NCI-H146 treated with DMSO at 0.1 percent for 48 hours (cell line): ENCODE measurements around the gene TP53TG5.
A peak's percentile ranks its signal among the peaks of the same experiment; 100 is the strongest.

Experiments
- DNase-seq: peaks from one replicate; lab custom pipeline; 2025; ENCODE audit not compliant: unreplicated experiment; lab: John Stamatoyannopoulos, UW

Gene TP53TG5

DNA sequence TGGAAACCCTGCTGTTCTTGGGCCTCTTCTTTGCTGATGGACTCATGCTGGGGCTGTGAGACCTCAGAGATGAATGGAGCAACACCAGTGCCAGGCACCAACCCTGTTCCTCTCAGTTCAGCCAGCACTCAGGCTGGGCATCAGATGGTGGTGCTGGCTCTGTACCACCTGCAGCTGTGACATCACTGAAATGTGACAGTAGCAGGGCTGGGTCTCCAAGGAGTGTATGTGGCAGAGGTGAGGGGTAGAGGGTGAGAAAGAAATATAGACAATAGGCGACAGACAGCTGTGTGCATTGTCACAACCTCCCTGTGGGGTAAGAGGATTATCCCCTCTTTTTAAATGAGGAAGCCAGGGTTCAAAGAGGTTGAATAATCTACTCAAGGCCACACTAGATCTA, at the start of gene TP53TG5:
Gene TP53TG5 (minus strand): TSS at position 135 of the 400 bp plus-strand sequence. CDS start 89 bp downstream, at position 46.
- no peak for DNase-seq

- no peak for DNase-seq
Observed at GRCh38 chr20:45427236-45428149, 49.4 kb upstream of the TP53TG5 start.

DNA sequence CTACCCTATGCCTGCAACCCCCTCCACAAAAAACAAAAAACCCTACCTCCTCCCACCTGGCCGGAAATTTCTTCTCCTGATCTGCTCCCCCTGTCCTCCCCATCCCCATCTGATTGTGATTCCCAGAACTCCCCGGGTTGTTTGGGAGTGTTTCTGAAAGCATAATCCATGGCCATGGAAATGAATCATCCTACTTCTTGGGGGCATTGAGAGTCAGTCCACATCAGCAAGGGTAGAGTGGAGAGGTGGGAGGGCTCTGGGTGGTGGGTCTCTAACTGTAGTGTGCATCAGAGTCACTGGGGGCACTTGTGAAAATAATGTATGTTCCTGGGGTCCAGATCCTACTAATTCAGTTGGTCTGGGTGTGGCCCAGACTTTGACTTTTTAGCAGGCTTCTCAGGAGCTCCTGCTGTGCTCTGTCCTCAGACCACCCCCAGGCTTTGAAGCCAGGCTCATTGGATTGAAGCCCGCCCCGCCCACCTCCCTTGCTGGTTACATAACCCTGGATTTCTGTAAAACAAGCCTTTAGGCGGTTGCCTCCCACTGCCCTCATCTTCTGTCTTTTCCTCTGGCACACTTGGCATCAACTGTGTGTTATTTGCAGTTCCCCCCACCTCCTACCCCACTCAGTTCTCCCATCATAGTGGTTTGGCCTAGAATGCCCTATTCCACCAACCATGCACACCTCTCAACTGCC, 48.3 kb upstream of the TP53TG5 start:
- DNase-seq = no peak

- DNase-seq = no peak
Observed at GRCh38 chr20:45425561-45425960, 47.4 kb upstream of the TP53TG5 start.

DNA sequence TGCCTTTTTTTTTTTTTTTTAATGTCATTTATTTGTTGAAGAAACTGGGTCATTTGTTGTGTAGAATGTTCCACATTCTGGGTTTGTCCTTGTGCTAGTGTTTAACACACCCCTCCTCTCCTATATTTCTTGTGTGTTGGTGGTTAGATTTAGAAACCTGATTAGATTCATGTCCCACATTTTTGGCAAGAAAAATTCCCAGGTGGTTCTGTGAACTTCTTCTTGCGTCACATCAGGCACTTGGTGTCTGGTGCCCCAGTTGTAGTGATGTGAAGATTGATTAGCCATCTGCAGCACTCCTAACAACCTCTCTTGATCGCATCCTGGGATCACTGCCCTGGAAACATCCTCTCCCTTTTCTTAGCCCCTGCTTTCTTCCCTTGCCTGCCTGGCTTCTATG, 45.6 kb upstream of the TP53TG5 start:
- DNase-seq = no peak

- no peak for DNase-seq
Observed at GRCh38 chr20:45420125-45420524, 42.0 kb upstream of the TP53TG5 start.

DNA sequence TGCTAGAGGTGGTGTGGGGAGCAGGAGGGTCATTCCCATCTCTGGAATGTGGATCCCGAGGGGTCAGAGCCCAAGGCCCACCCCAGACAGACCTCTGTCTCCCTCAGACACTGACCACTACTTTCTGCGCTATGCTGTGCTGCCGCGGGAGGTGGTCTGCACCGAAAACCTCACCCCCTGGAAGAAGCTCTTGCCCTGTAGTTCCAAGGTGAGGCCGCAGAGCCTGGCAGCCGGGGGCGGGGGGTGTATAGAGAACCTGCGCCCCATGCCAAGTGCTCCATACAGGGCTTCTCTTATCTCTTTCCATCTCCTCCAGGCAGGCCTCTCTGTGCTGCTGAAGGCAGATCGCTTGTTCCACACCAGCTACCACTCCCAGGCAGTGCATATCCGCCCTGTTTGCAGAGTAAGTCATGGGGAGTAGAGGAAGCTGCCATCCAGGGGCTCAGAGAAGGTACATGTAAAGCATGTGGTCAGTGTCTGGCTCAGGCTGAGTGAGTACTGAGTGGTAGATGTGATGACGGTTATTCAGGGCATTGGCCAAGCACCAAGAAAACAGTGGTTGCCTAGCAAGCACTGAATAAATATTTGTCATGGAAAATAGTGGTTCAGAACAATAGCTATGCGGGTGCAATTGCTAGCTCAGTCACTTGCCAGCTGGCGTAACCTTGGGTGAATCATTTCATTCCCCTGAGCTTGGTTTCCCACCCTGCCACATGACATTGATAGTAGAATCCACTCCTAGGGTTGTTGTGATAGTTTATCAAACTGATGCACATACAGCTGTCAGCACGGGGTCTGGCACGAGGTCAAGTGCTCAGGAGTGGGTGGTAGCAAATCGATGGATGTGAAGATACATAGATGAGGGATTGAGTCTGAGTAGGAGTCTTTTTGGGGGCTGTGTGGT, 41.3 kb upstream of the TP53TG5 start:
- peak; percentile 97 for DNase-seq

GRCh38 chr20:45416917-45417316, 38.8 kb upstream of the TP53TG5 start:
- no peak for DNase-seq

DNA sequence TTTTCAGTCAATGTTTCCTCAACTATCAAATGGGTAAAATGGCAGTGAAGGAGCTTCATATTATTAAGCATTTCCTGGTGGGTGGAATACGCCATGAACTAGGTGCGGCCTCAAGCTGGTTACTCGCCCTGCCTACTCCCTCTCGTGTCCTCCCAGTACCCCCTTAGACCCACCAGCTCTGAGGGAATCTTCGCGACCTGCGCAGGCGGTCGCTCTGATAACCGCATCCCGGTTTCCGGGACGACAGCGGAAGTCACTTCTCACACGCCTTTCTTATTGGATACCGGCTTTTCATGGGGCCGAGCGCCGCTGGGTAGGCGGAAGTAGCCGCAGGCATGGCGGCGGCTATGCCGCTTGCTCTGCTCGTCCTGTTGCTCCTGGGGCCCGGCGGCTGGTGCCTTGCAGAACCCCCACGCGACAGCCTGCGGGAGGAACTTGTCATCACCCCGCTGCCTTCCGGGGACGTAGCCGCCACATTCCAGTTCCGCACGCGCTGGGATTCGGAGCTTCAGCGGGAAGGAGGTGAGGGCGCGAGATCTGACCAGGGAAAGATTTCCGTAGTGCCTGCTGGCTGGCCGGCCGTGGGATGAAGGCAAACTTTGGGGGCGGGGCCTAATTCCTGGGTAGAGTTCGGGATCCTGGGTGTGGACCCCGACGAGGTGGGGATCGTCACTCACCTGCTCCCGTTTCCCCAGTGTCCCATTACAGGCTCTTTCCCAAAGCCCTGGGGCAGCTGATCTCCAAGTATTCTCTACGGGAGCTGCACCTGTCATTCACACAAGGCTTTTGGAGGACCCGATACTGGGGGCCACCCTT, 37.9 kb upstream of the TP53TG5 start, which contains the start of gene PIGT:
Gene PIGT (plus strand): TSS at position 320 of the 816 bp plus-strand sequence. CDS start 16 bp downstream, at position 336.
- peak; percentile 92 for DNase-seq

DNA sequence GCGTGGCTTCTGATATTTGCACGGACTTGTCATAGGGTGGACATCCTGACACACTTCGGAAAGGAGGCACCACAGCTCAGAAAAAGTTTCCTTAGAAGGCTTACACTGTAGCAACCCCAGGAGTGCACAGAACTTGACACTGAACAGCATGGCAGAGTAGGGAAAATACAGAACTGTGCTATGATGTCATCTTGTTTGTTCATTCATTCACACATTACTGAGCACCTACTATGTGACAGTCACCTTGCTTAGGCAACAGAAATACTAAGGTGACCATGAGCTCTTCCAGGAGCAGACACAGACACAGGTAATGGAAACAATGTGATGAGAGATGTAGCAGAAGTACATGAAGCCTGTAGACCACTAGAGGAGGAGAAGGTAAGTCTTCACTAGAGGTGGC, 35.4 kb upstream of the TP53TG5 start:
- DNase-seq = no peak

- DNase-seq = no peak
Observed at GRCh38 chr20:45412653-45413052, 34.5 kb upstream of the TP53TG5 start.

GRCh38 chr20:45410887-45411286, 32.8 kb upstream of the TP53TG5 start:
- no peak for DNase-seq

DNA sequence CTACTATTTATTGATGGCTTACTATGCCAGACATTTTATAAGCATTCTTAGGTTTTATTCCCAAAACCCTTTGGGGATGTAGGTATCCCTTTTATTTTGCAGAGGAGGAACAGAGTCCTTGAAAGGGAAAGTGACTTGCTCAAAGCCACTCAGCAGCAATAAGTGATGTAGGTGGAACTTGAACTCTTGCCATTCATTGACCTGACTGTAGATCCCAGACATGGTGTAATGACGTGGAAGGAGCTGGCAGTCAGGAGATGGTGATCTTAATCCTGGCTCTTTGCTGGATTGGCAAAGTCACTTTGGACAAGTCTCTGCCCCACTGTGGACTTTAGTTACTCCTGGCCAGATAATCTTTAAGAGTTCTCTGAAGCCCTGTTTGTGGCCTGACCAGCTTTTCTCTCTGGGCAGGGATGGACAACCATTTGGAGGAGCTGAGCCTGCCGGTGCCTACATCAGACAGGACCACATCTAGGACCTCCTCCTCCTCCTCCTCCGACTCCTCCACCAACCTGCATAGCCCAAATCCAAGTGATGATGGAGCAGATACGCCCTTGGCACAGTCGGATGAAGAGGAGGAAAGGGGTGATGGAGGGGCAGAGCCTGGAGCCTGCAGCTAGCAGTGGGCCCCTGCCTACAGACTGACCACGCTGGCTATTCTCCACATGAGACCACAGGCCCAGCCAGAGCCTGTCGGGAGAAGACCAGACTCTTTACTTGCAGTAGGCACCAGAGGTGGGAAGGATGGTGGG, 31.6 kb upstream of the TP53TG5 start:
- DNase-seq = no peak

- no peak for DNase-seq
Observed at GRCh38 chr20:45408646-45409213, 30.6 kb upstream of the TP53TG5 start.

GRCh38 chr20:45407783-45408645, 29.9 kb upstream of the TP53TG5 start, which contains the start of gene DBNDD2:
TSS of gene DBNDD2 (plus strand) at chr20:45408289. CDS start at chr20:45408468, 179 bp downstream.
- DNase-seq = no peak

DNA sequence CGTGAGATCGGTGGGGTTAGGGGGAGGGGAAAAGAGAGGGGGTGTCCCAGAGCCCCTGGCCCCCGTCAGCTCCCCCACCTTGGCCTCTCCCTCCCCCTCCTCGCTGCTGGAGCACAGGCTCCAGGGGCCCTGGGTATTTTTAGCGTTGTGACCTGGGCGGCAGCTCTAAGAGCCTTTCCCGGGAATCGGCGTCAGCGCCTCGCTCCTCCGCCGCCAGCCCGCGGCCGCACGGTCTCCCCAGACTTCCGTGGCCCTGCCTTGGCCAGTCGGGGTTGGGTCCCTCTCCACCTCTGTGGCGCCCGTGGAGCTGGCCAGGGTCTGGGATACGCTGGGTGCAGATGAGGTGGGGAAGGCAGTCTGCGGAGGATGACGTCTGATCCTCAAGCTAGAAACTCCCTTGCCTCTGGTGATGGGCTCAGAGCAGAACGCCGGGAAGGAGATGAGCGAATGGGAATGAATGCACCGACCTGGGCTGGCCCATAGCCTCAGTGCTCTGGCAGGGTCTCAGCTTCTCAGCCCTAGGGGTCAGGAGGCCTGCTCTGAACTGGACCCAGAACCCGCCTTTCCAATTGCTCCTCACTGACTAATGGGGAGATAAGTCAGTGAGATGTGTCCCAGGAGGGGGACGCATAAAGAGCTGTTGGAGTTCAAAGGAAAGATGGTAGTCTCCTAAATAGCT, 29.1 kb upstream of the TP53TG5 start:
- DNase-seq = no peak

- DNase-seq = peak; percentile 43
Observed at GRCh38 chr20:45406260-45407066, 28.3 kb upstream of the TP53TG5 start.
